RKO (cell line): Measurements from ENCODE around the gene REL.
A peak's percentile ranks its signal among the peaks of the same experiment; 100 is the strongest.
"Not testable (repeated sequence)": the region's sequence is repeated elsewhere in the genome, so short reads cannot be mapped to it uniquely, and the experiment has no call there.

Experiments used
- DNase-seq: peaks from one replicate; pipeline ENCODE4 v3.0.0-alpha.2; 2016; ENCODE audit warnings: low spot score

REL gene

DNA sequence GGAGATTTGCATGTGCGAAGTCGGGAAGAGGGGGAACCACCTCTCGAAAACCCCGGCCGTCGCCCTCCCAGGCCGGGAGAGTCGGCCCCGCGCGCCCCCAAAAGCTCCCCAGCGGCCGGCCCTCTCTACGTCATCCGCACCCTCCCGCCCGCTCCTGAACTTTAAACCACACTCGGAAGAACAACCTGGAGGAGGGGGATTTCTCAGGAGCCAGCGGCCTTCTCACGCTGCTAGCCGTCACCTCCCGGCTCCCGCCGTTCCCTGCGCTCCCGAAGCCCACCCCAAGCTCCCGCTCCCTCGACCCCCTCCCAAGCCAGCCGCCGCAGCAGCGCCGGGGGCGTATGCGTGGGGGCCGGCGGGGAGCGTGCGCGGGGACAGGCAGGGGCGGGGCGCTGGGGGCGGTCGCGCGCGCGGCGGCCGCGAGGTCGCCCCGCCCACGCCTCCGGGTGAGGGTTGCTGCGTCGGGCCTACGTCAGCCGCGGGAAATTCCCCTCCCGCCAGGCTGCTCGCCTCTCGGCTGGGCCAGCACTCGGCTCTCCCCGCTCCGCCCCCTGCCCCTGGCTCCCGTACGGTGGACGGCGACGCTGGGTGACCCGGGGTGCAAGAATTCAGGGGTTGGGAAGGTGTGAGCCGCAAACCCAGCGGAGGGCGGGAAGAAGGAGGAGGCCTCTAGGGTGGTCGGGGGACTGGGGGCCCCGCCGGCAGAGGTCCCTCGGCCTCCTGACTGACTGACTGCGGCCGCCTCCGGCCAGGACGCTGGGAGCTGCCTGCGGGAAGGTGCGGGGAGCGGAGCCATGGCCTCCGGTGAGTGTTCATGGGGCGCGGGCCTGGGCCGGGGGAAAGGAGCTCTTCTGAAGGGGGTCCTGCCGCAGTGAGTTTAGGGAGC lies at the start of gene REL:
REL (plus strand) TSS at position 528 of the 886 bp plus-strand sequence; CDS start at position 795, 267 bp downstream.
- peak; percentile 92 for DNase-seq

DNA sequence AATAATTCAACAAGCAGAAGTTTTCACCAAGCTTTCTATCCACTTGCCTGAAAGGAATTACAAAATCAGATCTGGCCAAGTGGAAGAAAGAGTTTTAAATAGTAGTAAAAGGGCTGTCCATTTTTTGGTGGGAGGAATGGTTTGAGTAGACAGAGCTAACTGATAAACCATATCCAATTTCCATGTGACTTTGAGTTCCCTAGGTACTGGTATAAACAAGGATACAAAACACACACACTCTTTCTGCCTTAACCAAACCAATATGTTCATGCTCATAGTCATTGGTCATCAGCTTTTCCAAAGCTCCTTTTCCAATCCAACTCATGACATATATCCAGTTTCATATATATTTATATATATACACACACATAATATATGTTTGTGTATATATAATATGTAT lies 49.5 kb upstream of the REL start:
- DNase-seq, result no peak

DNA sequence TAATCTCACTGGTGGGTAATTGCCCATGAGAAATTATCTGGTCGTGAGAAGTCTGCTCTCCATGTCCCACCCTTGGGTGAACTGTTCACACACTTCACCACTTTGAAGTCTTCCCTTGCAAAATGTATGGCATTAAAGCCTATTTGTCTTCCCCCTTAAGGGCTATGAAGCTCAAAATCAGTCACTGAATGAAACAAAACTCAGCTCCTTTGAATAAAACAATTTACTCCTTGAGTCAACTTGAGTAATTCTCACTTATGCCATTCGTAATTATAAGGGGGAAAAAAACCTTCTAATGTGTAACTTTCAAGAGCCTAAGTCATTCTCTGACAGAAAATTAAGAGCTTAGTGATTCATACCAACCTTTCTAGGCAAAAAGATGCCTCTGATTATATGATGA lies 48.8 kb upstream of the REL start:
- DNase-seq, result no peak

DNA sequence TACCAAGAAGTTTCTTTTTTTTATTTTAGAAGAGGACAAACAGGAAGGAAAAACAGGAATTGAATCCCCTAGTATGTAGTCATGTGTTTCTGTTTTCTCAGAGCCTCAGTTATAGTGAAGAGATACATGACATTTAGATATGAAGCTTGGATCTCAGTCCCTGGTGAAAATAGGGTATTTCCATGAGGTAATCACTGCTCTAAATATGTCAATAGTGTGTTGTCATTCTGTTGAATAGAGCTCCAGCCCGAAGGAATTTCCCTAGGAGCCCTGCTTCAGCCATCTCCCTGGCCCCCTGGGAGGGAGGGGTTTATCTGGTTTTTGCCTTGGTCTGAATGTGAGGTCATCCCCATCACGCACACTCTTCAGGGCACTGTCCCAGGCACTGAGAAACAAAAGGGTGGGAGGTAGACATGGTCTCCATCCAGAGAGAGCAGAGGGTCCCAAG lies 47.1 kb upstream of the REL start:
- no peak for DNase-seq

DNA sequence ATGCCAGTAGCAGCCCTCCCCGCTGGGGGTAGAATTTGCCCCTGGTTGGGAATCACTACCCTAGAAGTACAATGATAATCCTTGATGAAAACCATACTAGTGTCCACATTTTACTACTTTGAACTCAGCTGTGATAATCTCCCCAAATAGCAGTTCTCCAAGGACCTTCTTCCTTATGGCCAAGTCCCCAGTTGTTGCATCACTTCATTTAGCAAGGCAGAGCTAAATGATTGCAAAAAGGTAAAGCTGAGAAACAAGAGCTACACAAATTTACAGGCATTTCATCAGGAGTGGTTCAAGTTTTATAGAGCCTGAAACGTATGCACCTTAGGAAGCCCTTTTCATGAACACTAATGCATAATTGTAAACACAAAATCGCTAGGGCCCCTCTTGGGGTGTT lies 44.9 kb upstream of the REL start:
- DNase-seq, result no peak

DNA sequence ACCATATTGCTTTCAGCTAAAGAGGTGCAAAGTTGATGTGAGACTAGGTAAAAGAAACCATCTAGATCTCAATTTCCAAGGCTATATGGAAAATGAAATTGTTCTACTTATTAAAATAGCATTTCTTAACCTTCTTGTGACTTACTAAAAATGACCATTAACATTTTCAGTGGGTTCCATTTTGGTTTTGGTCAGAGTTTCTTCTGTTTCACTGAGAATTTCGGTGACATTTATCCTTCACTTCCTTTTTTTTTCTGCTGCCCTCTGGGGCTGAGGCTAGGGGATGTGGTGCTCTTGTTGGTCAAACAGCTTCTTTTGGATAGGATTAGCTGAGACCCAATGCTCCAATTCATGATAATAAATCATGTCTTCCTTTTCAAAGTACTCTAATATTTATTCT lies 44.3 kb upstream of the REL start:
- no peak for DNase-seq

DNA sequence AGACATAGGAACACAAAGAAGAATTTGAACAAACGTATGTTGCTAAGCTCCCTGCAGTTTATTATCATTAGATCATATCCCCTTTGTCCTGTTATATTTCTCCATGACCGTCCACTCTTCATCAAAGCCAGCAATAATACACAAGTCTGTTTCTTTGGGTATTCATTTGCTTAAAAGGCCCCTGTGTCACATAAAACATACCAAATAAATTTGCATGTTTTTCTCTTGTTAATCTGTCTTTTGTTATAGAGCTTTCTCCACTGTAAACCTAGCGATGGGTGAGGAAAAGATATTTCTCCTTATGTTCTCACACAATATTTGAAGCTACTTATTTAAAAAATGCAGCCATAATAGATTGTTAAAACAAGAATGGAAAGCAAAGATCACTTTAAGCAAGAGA lies 42.9 kb upstream of the REL start:
- no peak for DNase-seq

DNA sequence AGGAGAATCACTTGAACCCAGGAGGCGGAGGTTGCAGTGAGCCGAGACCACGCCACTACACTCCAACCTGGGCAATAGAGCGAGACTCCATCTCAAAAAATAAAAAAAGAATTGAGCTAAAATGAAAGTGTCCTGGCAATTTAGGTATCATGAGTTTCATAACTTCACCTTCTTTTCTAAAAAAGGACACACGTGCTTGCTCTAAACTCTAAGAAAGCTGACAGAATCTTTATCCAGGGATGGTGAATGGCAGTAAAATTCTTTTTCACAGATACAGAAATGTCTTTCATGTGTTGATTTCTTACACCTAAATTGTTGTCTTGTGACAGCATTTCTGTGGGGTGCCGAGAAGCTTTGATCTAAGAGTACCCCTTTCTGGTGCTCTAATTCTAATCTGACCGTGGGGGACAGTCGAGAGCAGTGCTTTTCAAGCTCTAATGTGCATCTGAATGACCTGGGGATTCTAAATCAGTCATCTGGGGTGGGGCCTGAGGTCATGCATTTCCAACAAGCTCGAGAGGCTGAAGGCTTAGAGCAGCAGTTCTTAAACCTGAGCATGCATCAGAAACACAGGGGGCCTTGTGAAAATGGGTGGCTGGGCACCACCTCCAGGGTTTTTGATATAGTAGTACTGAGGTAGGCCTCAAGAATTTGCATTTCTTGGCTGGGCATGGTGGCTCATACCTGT lies 42.1 kb upstream of the REL start:
- DNase-seq, result no peak

DNA sequence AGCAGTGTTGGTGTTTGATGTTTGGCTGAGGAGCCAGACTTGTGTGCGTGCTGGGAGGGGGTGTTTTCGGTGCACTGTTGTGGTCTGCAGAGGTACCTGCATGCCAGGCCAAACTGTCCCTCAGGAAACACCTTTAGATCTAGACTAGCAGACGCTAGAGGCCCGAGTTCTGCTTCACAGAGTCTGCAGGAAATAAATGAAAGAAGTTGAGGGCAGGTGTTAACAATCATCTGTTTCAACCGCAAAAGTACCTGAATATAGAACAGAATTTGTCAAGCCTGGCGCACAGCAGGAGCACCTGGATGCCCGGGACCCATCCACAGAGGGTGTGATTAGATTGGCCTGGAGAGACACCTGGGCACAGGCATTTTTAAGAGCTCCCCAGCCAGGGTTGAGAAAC lies 40.5 kb upstream of the REL start:
- DNase-seq, result no peak

DNA sequence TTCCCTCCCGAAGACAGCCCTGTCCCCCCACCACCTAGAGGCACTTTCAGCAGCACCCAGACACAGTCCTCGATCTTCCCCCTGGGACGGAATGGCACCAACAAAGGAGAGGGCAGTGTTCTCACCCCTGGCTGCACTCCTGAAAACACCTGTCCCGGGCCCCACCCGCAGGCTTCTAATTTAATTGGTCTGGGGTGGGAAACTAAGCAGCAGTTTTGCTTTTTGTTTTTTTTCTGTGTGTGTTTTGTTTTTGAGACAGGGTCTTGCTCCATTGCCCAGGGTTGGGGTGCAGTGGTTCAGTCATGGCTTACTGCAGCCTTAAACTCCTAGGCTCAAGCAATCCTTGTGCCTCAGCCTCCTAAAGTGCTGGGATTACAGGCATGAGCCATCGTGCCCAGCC lies 38.4 kb upstream of the REL start:
- no peak for DNase-seq

DNA sequence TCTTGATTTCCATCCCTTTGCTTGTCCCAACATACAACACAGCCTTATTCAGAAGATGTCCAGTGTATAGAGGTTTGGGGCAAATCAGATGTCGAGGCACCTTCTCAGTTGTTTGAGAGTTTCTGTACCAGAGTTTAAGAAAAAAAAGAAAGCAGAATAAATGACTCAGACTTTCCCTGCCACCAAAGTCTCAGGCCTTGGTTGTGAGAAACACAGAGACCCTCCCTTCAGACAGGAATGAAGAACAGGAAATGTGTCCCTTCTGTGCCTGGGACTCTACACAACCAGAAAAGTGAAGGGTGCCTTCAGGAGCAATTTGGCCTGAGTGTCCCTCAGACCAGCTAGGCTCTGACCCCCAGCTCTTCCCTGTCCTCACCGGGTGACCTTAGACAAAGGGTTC lies 37.3 kb upstream of the REL start:
- no peak for DNase-seq

DNA sequence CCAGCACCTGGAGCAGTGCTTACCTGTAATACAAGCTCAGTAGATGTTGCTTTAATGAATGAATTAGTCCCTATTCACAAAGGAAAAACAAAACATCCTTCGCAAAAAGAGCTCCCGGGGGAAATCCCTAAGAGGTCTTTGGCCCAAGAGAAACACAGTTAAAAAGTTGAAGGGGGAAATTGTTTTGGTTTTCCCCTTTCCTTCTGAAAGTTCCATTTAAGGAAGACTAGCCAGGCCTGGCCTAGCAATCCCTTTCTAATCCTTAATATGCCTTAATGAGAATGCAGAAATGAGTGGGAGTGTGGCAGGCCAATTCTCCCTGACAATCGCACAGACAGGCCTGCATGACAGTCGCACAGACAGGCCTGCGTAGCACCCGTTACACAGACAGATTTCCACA lies 33.5 kb upstream of the REL start:
- no peak for DNase-seq

DNA sequence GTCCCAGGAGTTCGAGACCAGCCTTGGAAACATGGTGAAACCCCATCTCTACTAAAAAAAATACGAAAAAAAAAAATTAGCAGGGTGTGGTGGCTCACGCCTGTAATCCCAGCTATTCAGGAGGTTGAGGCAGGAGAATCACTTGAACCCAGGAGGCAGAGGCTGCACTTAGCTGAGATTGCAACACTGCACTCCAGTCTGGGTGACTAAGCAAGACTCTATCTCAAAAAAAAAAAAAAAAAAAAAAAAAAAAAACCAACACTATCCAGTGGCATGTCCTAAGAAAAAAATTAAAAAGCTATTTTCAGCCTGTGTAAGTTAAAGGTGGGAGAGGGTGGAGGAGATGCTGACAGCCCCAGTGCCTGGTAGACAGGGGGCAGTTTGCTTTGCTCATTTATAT lies 32.2 kb upstream of the REL start:
- DNase-seq, result no peak

DNA sequence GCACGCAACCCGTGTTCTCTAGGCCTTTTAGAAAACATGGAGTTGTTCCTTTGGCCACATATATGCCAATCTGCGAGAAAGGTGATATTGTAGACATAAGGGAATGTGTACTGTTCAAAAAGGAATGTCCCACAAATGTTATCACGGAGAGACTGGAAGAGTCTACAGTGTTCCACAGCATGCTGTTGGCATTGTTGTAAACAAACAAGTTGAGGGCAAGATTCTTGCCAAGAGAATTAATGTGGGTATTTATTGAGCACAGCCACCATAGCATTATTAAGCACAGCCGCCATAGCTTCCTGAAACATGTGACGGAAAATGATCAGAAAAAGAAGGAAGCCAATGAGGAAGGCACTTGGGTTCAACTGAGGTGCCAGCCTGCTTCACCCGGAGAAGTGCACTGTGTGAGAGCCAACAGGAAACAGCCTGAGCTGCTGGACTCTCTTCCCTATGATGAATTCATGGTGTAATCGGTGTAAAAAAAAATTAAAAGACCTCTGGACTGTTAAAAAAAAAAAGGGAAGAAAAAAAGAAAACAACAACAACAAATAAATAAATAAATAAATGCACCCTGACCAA lies 29.0 kb upstream of the REL start:
- DNase-seq, result no peak

DNA sequence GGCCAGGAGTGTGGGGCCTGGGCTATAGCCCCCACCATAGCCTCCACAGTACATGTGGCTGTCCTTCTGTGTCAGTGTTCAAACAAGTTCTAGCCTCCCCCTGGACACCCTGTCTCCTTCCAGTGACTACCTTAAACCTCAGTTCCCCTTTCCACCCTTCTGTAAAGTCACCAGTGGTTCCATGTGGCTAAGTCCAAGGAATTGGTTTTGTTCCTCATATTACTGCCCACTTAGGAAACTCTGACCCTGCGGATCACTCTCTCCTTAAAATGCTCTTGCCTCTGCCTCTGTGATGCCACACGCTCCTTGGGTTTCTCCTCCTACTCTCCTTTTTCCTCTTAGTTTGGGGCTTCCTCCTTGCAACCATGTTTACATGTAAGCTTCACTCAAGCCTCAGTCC lies 27.8 kb upstream of the REL start:
- DNase-seq, result no peak

DNA sequence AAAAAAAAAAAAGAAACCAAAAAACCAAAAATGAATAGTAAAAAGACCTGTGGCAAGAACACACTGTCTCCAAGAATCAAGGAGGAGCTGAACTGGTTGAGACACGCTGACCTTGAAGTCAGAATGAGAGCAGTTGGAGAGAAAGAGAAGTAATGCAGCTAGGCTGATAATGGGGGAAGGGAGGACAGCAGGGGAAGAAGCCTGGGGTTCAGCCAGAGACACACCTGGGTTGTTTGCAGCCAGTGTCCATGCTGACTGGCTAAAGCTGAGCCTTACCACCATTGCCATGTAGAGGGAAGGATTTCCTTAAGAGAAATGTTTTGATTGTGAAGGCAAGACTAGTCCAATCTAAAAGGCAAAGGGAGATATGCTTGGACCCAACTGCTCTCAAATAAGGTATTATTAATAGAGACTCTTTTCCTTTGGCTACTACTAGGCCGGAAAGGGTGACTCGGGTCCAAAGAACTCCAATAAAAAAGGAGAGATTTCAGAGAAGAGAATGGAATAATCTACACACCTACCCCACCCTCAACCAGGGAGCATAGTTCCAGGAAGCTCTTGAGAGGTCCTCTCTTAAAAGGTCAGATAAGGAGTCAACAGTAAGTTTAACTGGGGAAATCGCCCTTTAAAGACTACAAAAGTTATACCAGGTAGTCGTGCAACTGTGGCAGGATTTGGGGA lies 25.2 kb upstream of the REL start:
- no peak for DNase-seq

DNA sequence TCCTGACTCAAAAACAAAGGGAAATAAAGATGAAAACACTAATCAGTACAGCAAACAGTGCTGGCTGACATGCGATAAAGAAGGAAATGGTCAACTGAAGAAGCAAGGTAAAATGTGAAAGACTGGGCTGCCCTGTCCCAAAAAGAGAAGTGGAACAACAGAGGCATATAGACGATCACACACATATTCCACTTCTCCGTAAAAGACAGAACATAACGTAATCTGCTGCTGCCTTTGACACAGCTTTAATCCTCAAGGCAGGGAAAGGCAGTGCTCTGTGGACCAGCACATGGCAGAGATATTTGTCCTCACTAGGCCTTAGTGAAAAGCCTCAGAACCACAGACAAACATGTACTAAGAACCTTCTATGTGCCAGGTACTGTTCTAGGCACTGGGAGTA lies 24.3 kb upstream of the REL start:
- no peak for DNase-seq

DNA sequence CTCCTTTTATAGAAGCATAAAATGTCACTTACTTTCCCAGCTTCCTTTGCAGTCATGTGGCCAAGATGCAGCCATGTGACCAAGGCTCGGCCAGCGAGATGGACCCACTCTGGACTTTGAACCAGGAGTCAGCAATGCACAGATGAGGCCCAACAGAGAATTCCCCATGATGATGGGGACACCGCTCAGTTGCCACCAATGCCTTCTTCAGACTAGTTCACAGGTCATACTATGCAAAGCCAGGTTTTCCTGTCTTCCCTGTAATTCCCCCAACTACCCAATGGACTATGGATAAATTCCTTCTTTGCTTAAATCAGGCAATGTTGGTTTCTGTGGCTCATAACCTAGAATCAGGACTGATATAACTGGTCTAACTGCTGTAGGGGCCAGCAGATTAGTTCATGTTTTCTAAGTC lies 22.5 kb upstream of the REL start:
- no peak for DNase-seq

DNA sequence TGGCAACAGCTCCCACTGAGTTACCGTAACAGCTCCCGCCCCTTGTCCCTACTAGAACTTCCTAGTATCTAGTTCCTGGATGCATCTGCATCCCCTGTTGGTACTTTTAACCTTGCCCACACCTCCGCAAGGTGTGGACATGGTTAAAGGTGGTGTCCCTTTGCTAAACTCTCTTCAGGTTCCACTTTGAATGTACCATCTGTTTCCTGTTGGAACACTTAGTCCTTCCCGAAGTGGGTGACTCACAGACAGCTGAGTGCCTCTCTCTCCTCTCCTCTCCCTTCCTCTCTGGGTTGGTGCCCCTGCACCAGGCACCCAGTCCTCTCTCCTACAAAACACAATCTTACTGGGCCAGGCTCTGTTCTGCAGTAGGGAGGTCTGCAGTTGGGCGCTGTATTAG lies 19.6 kb upstream of the REL start:
- no peak for DNase-seq

DNA sequence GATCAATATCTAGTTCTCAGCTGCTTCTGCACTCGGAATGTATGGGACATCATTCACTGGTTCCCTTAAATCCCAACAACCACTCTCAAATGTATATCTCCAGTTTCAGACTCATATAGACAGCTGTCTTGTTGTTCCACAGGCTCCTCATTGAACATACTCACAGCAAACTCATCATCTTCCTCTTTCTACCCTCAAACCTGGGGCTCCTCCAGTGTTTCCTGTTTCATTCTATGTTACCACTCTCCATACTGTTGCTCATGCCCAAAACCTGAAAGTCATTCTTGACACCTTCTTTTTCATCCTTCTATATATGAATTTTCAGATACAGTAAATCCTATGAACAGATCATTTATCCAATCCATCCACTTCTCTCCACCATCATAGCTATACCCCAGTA lies 18.7 kb upstream of the REL start:
- DNase-seq, result no peak

DNA sequence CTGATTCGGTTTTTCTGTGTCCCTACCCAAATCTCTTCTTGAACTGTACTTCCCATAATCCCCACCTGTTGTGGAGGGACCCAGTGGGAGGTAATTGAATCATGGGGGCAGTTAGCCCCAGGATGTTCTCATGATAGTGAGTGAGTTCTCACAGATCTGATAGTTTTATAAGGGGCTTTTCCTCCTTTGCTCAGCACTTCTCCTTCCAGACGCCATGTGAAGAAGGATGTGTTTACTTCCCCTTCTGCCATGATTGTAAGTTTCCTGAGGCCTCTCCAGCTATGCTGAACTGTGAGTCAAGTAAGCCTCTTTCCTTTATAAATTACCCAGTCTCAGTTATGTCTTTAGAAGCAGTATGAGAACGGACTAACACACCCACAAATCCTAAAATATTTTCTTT lies 16.0 kb upstream of the REL start:
- not testable (repeated sequence) for DNase-seq

DNA sequence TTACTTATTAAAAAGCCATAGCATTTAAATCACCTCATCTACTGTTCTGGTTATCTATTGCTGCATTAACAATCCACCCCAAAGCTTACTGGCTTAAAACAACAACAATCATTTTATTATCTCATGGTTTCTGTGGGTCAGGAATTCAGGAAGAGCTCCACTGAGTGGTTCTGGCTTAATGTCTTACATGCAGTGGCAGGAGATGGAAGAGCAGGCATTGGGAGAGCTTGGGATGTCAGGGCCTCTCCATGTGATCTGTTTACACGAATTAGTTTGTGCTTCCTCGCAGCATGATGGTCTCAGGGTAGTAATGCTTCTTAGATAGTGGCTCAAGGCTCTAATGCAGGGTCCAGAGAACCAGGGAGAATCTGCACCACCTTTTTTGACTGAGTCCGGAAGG lies 14.4 kb upstream of the REL start:
- DNase-seq, result no peak

DNA sequence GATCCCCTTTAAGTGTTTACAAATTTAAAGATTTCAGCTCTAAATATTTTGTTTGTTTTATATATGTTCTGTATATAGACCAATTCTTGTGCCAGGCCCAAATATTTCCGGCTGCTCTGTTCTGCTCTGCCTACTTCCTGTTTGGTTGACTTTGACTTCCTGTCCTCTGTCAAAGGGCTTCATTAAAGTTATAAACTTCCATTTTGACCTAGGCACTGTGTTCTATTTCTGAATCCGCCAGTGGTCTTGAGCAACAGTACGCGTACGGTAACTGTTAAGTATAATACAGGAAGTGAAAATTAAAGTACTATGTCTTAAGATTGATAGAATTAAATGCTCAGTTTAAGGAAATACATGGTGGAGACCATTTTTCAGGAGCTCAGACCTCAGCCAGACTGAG lies 13.5 kb upstream of the REL start:
- no peak for DNase-seq
